ENCODE data around the gene C17orf67. TPM values are rescaled to one million over a fixed set of nuclear protein-coding genes. Genes with fewer than 3 reads are reported as not detected.

C17orf67 gene
- total and polyA plus RNA-seq, 2 experiments from 2014 or later, result 1.0 to 3.7 TPM

GRCh38 chr17:56752263-56752836, 81.4 kb downstream of the C17orf67 start:
- DNase-seq (ENCODE audit: low spot score), result peak; percentile 8
- Mint-ChIP-seq H3K27me3 (ENCODE audit: insufficient read depth, low read depth, poor library complexity) (peaks cover 9% of the 10 kb centered on the region), H3K9me3 (no peaks in the 10 kb centered on the region), H3K4me1 (peaks cover 19% of the 10 kb centered on the region), H3K4me3 (no peak overlapping the region), H3K36me3 (ENCODE audit: low read depth) (no peaks in the 10 kb centered on the region), H3K27ac (no peak overlapping the region)
- Histone ChIP-seq H3K27me3 (ENCODE audit: insufficient read depth) (no peaks in the 10 kb centered on the region), H3K4me3 (no peak overlapping the region), H3K4me1 (ENCODE audit: insufficient read depth) (peaks cover 9% of the 10 kb centered on the region; the same call in 1 of the 2 replicates), H4K20me1 (replicated peaks; ENCODE audit: insufficient read depth) (no peaks in the 10 kb centered on the region), H2AFZ (no peak overlapping the region), H3K9me2 (ENCODE audit: insufficient read depth) (no peaks in the 10 kb centered on the region), H3K27ac (ENCODE audit: low read depth) (no peak overlapping the region), H3K36me3 (ENCODE audit: insufficient read depth) (no peaks in the 10 kb centered on the region), H3K79me2 (replicated peaks; ENCODE audit: insufficient read depth) (no peaks in the 10 kb centered on the region), H3F3A (replicated peaks; ENCODE audit: low read depth) (no peaks in the 10 kb centered on the region), H3K4me2 (no peak overlapping the region)
- TF ChIP-seq EZH2 (IDR thresholded peaks at IDR 0.05; ENCODE audit: low read depth, unreplicated experiment), result no peak
- TF ChIP-seq ZNF331 (CRISPR knock-in tag; IDR thresholded peaks at IDR 0.05; ENCODE audit: low read depth), result no peak
- no peak for TF ChIP-seq CREB1 (CRISPR knock-in tag; IDR thresholded peaks at IDR 0.05; ENCODE audit: low read depth)
- TF ChIP-seq NANOG (IDR thresholded peaks at IDR 0.05; ENCODE audit: borderline replicate concordance), result no peak
- no peak for TF ChIP-seq ZNF114 (CRISPR knock-in tag; IDR thresholded peaks at IDR 0.05)
- no peak for TF ChIP-seq POLR2AphosphoS5 (IDR thresholded peaks at IDR 0.05; ENCODE audit: low read depth)
- TF ChIP-seq, protein P1, sequence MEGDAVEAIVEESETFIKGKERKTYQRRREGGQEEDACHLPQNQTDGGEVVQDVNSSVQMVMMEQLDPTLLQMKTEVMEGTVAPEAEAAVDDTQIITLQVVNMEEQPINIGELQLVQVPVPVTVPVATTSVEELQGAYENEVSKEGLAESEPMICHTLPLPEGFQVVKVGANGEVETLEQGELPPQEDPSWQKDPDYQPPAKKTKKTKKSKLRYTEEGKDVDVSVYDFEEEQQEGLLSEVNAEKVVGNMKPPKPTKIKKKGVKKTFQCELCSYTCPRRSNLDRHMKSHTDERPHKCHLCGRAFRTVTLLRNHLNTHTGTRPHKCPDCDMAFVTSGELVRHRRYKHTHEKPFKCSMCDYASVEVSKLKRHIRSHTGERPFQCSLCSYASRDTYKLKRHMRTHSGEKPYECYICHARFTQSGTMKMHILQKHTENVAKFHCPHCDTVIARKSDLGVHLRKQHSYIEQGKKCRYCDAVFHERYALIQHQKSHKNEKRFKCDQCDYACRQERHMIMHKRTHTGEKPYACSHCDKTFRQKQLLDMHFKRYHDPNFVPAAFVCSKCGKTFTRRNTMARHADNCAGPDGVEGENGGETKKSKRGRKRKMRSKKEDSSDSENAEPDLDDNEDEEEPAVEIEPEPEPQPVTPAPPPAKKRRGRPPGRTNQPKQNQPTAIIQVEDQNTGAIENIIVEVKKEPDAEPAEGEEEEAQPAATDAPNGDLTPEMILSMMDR (conservative IDR thresholded peaks at IDR 0.05; ENCODE audit: low read depth in 2 of 2), result no peak
- TF ChIP-seq STAT1 (IDR thresholded peaks at IDR 0.05; ENCODE audit: unreplicated experiment), result no peak
- TF ChIP-seq JUNB (IDR thresholded peaks at IDR 0.05; ENCODE audit: unreplicated experiment), result no peak
- TF ChIP-seq, protein P2, sequence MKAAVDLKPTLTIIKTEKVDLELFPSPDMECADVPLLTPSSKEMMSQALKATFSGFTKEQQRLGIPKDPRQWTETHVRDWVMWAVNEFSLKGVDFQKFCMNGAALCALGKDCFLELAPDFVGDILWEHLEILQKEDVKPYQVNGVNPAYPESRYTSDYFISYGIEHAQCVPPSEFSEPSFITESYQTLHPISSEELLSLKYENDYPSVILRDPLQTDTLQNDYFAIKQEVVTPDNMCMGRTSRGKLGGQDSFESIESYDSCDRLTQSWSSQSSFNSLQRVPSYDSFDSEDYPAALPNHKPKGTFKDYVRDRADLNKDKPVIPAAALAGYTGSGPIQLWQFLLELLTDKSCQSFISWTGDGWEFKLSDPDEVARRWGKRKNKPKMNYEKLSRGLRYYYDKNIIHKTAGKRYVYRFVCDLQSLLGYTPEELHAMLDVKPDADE (IDR thresholded peaks at IDR 0.05), result no peak
- TF ChIP-seq EZH2phosphoT487 (IDR thresholded peaks at IDR 0.05; ENCODE audit: unreplicated experiment), result no peak
- no peak for TF ChIP-seq ZNF462 (CRISPR knock-in tag; IDR thresholded peaks at IDR 0.05)
- TF ChIP-seq, protein P3, sequence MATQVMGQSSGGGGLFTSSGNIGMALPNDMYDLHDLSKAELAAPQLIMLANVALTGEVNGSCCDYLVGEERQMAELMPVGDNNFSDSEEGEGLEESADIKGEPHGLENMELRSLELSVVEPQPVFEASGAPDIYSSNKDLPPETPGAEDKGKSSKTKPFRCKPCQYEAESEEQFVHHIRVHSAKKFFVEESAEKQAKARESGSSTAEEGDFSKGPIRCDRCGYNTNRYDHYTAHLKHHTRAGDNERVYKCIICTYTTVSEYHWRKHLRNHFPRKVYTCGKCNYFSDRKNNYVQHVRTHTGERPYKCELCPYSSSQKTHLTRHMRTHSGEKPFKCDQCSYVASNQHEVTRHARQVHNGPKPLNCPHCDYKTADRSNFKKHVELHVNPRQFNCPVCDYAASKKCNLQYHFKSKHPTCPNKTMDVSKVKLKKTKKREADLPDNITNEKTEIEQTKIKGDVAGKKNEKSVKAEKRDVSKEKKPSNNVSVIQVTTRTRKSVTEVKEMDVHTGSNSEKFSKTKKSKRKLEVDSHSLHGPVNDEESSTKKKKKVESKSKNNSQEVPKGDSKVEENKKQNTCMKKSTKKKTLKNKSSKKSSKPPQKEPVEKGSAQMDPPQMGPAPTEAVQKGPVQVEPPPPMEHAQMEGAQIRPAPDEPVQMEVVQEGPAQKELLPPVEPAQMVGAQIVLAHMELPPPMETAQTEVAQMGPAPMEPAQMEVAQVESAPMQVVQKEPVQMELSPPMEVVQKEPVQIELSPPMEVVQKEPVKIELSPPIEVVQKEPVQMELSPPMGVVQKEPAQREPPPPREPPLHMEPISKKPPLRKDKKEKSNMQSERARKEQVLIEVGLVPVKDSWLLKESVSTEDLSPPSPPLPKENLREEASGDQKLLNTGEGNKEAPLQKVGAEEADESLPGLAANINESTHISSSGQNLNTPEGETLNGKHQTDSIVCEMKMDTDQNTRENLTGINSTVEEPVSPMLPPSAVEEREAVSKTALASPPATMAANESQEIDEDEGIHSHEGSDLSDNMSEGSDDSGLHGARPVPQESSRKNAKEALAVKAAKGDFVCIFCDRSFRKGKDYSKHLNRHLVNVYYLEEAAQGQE (IDR thresholded peaks at IDR 0.05; ENCODE audit: unreplicated experiment), result no peak
- ATAC-seq, result no peak

Data from GM23338 (cell line).